GM23248 (cell line): ENCODE data around the gene CAMKV. TPM values are rescaled to one million over a fixed set of nuclear protein-coding genes. Genes with fewer than 3 reads are reported as not detected.
A peak's percentile ranks its signal among the peaks of the same experiment; 100 is the strongest.

Experiments
- DNase-seq: peaks from one replicate; pipeline ENCODE4 v3.0.0-alpha.2; 2015
- H2AFZ ChIP-seq: fragments of 200-600 bp; sonication (generic); 2 replicates; pipeline ENCODE4 v1.6.1; 2016; ENCODE audit warnings: antibody characterized with exemption
- H3F3A ChIP-seq: fragments of 200-600 bp; sonication (generic); 2 replicates; pipeline ENCODE4 v1.6.1; 2016; ENCODE audit warnings: mild to moderate bottlenecking, antibody characterized with exemption, mixed run types; ENCODE audit not compliant: insufficient read depth
- H3K27ac ChIP-seq: fragments of 200-600 bp; sonication (generic); 2 replicates; pipeline ENCODE4 v1.5.1; 2016; ENCODE audit warnings: mild to moderate bottlenecking
- H3K27me3 ChIP-seq: fragments of 200-600 bp; sonication (generic); replicated peaks from 2 replicates; pipeline ENCODE4 v1.6.1; 2016; ENCODE audit warnings: mild to moderate bottlenecking; ENCODE audit not compliant: insufficient read depth
- H3K36me3 ChIP-seq: fragments of 200-600 bp; sonication (generic); 2 replicates; pipeline ENCODE4 v1.6.1; 2016; ENCODE audit warnings: low read depth, mild to moderate bottlenecking
- H3K4me1 ChIP-seq: fragments of 200-600 bp; sonication (generic); 2 replicates; pipeline ENCODE4 v1.6.1; 2016; ENCODE audit warnings: mild to moderate bottlenecking; ENCODE audit not compliant: insufficient read depth
- H3K4me2 ChIP-seq: fragments of 200-600 bp; sonication (generic); one replicate; pipeline ENCODE4 v1.6.1; 2016; ENCODE audit warnings: mild to moderate bottlenecking; ENCODE audit not compliant: unreplicated experiment
- H3K4me3 ChIP-seq: fragments of 200-600 bp; sonication (generic); 2 replicates; pipeline ENCODE4 v1.5.1; 2016; ENCODE audit warnings: mild to moderate bottlenecking
- H3K79me2 ChIP-seq: fragments of 200-600 bp; sonication (generic); 2 replicates; pipeline ENCODE4 v1.6.1; 2016; ENCODE audit warnings: mild to moderate bottlenecking; ENCODE audit not compliant: insufficient read depth
- H3K9ac ChIP-seq: fragments of 200-600 bp; sonication (generic); 2 replicates; pipeline ENCODE4 v1.6.1; 2016; ENCODE audit warnings: mild to moderate bottlenecking
- H3K9me2 ChIP-seq: fragments of 200-600 bp; sonication (generic); 2 replicates; pipeline ENCODE4 v1.6.1; 2016; ENCODE audit warnings: mixed run types, mild to moderate bottlenecking, moderate library complexity; ENCODE audit not compliant: insufficient read depth
- H3K9me3 ChIP-seq: fragments of 200-600 bp; sonication (generic); one replicate; pipeline ENCODE4 v1.6.1; 2017; ENCODE audit warnings: low read depth
- H4K20me1 ChIP-seq: fragments of 200-600 bp; sonication (generic); 2 replicates; pipeline ENCODE4 v1.6.0; 2016; ENCODE audit not compliant: insufficient read depth
- EZH2 ChIP-seq: fragments of 200-600 bp; sonication (generic); IDR thresholded peaks from 2 replicates; pipeline ENCODE4 v1.6.1; 2018; ENCODE audit warnings: antibody characterized with exemption, mild to moderate bottlenecking; ENCODE audit not compliant: insufficient read depth, poor library complexity, severe bottlenecking
- EZH2phosphoT487 ChIP-seq: fragments of 200-600 bp; sonication (generic); IDR thresholded peaks from 2 replicates; pipeline ENCODE4 v1.6.1; 2018; ENCODE audit warnings: antibody characterized with exemption, moderate library complexity, mild to moderate bottlenecking, low read depth; ENCODE audit not compliant: insufficient read depth
- WGBS, 2 experiments: methylation state at CpG; one replicate each; pipeline ENCODE4 v1.1.6; 2015 to 2017; ENCODE audit warnings: low lambda C conversion rate in 2 of 2, low coverage in 1 of 2; ENCODE audit errors: missing lambda C conversion rate in 2 of 2; 5-methylcytosine and 5-hydroxymethylcytosine counted together
- in situ Hi-C: fragments of 300-500 bp; cut with MboI; formaldehyde crosslinking; loops from 2 replicates; pipeline ENCODE4 v1.15.0; 2020
- polyA plus RNA-seq: library from polyadenylated mRNA; unstranded; fragments of >200 nt; fragmentation: Nextera tagmentation; extraction: Ambion mirVana; gene quantifications from 2 replicates; pipeline ENCODE4 v1.2.1, GENCODE V29; 2016
- total RNA-seq: library from RNA; depleted of rRNA; stranded (reverse); fragments of >200 nt; shearing (Covaris generic); gene quantifications from 2 replicates; pipeline ENCODE4 v1.2.3, GENCODE V29; 2014

Gene CAMKV
- total and polyA plus RNA-seq, 2 experiments from 2014 or later, result 0.19 TPM; not detected in 1

GRCh38 chr3:49883998-49884397 is 14.3 kb upstream of the CAMKV start:
- Histone ChIP-seq H3K27ac (no peak overlapping the region), H3K36me3 (no peaks in the 10 kb centered on the region), H3F3A (no peaks in the 10 kb centered on the region), H2AFZ (no peak overlapping the region), H3K9ac (no peak overlapping the region), H3K4me3 (no peak overlapping the region), H3K27me3 (peaks cover 8% of the 10 kb centered on the region), H4K20me1 (no peaks in the 10 kb centered on the region), H3K79me2 (no peaks in the 10 kb centered on the region), H3K9me2 (no peaks in the 10 kb centered on the region), H3K9me3 (no peaks in the 10 kb centered on the region), H3K4me1 (no peaks in the 10 kb centered on the region), H3K4me2 (no peak overlapping the region)
- TF ChIP-seq EZH2 (no peak), EZH2phosphoT487 (no peak)
- DNase-seq, result peak; percentile 38
- WGBS, 2 experiments, result 66 to 69% methylated on average over 4 of the region's 4 CpGs
- in situ Hi-C loops, result no loop called here

GRCh38 chr3:49882166-49882565 is 12.5 kb upstream of the CAMKV start:
- H3K9me3 ChIP-seq, result no peaks in the 10 kb centered on the region
- H3K27me3 ChIP-seq, result peaks cover 8% of the 10 kb centered on the region
- H3K4me2 ChIP-seq, result no peak overlapping the region
- no peaks in the 10 kb centered on the region for H3K79me2 ChIP-seq
- H3K9ac ChIP-seq, result no peak overlapping the region
- no peaks in the 10 kb centered on the region for H3K4me1 ChIP-seq
- no peaks in the 10 kb centered on the region for H3K36me3 ChIP-seq
- H2AFZ ChIP-seq, result no peak overlapping the region
- H3K27ac ChIP-seq, result no peak overlapping the region
- WGBS, 2 experiments, result 32 to 34% methylated on average over 6 of the region's 6 CpGs
- no peaks in the 10 kb centered on the region for H3F3A ChIP-seq
- DNase-seq, result no peak
- TF ChIP-seq EZH2phosphoT487 (no peak), EZH2 (no peak)
- H3K4me3 ChIP-seq, result no peak overlapping the region
- in situ Hi-C loops, result no loop called here
- no peaks in the 10 kb centered on the region for H3K9me2 ChIP-seq
- no peaks in the 10 kb centered on the region for H4K20me1 ChIP-seq

- Histone ChIP-seq H3K79me2 (no peaks in the 10 kb centered on the region), H3K36me3 (no peaks in the 10 kb centered on the region), H2AFZ (no peak overlapping the region), H3K27ac (no peak overlapping the region), H3K27me3 (peaks cover 8% of the 10 kb centered on the region), H3K9me2 (no peaks in the 10 kb centered on the region), H3F3A (no peaks in the 10 kb centered on the region), H3K4me1 (no peaks in the 10 kb centered on the region), H3K4me3 (no peak overlapping the region), H3K9ac (no peak overlapping the region), H3K9me3 (no peaks in the 10 kb centered on the region), H4K20me1 (no peaks in the 10 kb centered on the region), H3K4me2 (no peak overlapping the region)
- no peak for DNase-seq
- TF ChIP-seq EZH2phosphoT487 (no peak), EZH2 (no peak)
- in situ Hi-C loops, result no loop called here
- WGBS, 2 experiments, result 16 to 25% methylated on average over 6 of the region's 6 CpGs
Observed at GRCh38 chr3:49880581-49881315, 11.0 kb upstream of the CAMKV start.

- in situ Hi-C loops, result no loop called here
- H3K27ac ChIP-seq, result no peak overlapping the region
- H3K79me2 ChIP-seq, result no peaks in the 10 kb centered on the region
- H3K9me3 ChIP-seq, result no peaks in the 10 kb centered on the region
- TF ChIP-seq EZH2phosphoT487 (no peak), EZH2 (no peak)
- no peak overlapping the region for H3K9ac ChIP-seq
- no peaks in the 10 kb centered on the region for H3F3A ChIP-seq
- no peaks in the 10 kb centered on the region for H3K4me1 ChIP-seq
- H4K20me1 ChIP-seq, result no peaks in the 10 kb centered on the region
- no peak overlapping the region for H2AFZ ChIP-seq
- no peaks in the 10 kb centered on the region for H3K9me2 ChIP-seq
- DNase-seq, result no peak
- H3K4me2 ChIP-seq, result no peak overlapping the region
- no peaks in the 10 kb centered on the region for H3K36me3 ChIP-seq
- 55 to 65% methylated on average over 2 of the region's 2 CpGs for WGBS, 2 experiments
- H3K27me3 ChIP-seq, result peaks cover 8% of the 10 kb centered on the region
- H3K4me3 ChIP-seq, result no peak overlapping the region
Observed at GRCh38 chr3:49879721-49880120, 10.0 kb upstream of the CAMKV start.
